GM19372 (cell line): ENCODE results near the gene CFAP57.

Source experiments
- ATAC-seq: cut with Tn5 transposase; IDR thresholded peaks from one replicate; pipeline ENCODE4 v1.9.1; 2021; ENCODE audit warnings: mild to moderate bottlenecking, low read depth, moderate library complexity; ENCODE audit not compliant: unreplicated experiment

Gene CFAP57

DNA sequence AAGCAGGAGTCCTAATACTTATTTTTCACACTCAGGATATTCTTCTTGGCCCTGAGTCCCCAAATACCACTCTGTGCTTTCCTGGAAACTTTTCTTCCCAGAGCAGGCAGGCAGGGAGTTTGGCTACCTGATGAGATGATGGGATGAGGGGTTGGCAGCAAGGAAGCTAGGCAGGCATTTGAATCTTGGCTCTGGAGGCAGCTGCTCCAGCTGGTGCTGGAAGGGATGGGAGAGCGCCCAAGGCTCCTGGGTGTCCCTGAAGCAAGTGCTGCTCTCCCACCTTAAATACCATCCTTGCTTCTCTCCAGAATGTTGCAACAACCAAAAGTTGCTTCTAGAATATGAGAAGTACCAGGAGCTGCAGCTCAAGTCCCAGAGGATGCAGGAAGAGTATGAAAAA is 49.7 kb downstream of the CFAP57 start:
- ATAC-seq: no peak

DNA sequence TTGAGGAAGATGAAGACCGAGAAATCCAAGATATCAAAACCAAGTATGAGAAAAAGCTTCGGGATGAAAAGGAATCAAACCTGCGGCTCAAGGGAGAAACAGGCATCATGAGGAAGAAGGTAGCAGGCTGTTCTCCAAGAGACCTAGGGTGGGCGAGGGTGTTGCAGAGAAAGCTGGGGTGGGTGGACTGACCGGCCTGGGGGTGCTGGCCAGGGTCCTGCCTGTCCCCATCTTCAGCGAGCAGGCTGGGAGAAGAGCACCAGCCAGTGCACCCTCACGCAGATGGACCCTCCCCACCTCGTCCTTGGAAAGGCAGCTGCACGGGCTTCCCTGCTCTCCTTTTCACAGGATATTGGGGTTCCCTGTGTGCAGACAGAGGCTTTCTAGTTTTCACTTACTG is 50.7 kb downstream of the CFAP57 start:
- no peak for ATAC-seq

DNA sequence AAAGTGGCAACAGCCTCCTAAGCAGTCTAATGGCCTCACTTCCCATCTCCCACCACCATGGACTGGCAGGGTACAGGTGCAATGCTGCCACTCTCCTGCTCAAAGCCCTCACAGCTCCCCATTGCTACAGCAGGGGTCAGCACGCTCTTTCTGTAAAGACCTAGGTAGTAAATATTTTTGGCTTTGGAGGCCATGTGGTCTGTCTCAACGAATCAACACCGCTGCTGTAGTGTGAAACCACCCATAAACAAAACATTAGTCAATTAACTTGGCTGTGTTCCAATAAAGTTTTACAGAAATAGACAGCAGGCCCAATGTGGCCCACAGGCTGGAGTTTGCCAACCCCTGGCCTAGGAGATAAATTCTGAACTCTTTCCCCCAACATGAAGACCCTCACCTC is 53.0 kb downstream of the CFAP57 start:
- ATAC-seq: no peak

DNA sequence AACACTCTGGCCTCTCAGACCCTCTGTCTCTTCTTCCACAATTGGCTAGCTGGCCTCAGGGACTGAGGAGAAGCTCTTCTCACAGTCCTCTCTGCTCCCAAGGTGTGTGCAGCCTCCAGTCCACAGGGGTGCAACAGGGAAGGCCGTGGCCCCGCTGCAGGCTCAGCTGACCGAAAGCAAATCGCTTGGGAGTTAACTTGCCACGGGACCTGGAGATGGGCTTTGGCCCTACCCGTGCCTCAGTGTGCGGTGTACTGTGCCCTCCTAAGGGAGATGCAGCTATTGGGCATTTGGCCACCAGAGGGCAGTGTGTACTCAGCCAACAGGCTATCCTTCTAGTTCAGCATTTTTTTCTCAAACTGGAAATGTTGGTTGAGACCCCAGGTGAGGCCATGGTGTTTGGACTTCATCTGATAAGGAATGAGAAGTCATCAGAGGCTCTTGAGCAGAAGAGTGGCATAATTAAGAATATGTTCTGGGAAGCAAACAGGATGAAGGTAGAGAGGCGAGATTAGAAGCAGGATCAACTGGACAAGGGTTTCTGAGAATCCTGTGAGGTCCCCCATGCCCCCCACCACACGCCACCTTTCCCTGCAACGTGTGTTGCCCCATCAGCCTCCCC is 55.1 kb downstream of the CFAP57 start:
- no peak for ATAC-seq

DNA sequence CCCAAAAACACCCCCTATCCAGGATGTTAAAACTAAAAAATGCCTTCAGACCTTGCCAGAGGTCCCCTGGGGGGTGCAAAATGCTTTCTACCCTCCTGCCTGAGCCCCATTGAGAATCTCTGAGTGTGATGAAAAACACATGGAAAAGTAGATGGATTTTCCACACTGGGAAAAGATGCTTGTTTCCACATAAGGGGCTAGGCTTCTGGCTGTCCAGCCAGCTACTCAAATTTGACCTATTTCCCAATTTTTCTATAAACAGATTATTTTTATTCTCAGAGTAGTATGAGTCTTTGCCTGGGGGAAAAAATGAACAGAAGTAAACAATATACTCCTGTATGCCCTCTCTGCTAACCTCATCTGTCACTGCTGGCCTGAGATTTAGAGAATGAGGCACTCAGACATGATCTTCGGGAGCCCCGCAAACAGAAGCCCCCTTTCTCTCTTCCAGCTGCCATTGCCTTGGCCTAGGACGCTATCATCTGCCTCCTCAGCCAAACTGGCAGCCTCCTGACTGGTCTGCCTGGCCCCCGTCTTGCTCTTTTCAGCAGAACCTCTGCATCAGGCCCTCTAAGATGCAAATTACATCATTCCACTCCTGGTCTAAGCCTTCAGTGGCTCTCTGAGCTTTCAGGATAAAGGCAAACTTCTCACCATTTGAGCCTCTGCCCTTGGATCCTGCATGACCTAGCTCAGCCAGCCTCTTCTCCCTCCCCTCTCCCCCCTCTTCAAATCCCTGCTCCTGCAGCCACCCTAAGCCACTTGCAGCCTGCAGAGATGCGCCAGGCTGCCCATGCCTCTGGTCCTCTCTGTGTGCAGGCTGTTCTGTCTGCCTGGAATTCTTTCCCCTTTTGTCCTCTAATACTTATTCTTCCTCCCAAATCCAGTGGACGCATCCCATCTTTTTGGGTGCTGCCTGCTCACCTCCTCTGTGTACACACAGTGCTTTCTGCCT is 58.0 kb downstream of the CFAP57 start:
- no peak for ATAC-seq

DNA sequence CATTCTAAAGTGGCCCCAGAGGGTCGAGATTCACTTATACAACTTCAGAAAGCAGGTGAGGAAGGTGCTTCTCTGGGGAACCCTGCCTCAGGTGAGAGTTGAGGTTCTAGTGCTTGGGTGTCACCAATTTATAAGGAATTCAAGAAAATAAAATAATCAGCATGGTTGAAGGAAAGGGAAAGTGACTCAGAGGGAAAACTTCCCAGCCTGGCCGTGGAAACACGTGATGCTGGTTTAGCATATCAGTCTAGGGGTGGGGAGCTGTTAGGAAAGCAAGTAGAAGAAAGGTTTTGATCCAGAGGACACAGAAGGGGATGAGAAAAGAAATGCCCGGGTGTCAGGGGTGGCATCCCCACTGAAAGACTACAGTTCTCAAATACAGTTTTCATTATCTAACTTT is 59.9 kb downstream of the CFAP57 start:
- ATAC-seq: no peak

DNA sequence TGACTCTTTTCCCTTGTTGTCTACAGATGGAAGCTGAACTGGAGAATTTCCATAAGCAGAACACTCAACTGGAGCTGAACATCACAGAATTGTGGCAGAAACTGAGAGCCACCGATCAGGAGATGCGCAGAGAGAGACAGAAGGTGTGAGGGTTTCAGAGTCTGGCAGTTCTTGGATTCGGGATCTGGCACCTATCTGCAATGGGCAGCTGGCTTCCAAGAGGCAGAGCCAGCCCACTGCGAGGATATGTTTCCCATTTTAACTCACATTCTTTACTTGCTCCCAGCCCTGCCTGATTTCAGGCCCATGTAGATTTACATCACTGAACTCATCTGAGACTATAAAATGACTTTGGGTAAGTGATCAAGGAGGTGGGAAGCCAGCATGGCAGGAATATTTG is 60.4 kb downstream of the CFAP57 start:
- ATAC-seq: no peak

DNA sequence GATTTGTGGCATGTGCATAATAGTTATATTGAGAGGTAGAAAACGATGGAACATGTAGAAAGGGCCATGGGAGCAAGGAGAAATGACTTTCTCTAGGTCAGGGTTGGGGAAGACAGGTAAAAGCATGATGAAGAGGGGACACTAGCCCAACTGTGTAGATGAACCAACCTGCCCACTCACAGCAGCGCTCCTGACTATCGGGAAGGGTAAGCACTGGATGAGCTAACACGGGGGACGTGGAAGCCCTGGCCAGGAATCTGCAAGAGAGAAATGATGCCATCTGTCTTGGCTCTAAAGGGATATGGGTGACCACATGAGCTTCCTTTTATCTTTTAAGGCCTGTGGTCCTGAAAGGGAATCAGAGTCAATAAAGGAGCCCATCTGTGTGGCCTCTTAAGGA is 61.5 kb downstream of the CFAP57 start:
- ATAC-seq: no peak

DNA sequence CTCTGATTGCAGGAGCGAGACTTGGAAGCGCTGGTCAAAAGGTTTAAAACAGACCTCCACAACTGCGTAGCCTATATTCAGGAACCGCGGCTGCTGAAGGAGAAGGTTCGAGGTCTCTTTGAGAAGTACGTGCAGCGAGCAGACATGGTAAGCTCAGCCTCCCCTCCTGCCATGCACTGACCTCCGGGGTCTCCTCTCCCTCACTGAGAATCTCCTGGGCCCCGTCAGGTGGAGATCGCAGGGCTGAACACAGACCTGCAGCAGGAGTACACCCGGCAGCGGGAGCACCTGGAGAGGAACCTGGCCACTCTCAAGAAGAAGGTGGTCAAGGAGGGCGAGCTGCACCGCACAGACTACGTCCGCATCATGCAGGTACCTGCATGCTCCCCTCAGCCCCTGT is 62.1 kb downstream of the CFAP57 start:
- ATAC-seq: no peak

DNA sequence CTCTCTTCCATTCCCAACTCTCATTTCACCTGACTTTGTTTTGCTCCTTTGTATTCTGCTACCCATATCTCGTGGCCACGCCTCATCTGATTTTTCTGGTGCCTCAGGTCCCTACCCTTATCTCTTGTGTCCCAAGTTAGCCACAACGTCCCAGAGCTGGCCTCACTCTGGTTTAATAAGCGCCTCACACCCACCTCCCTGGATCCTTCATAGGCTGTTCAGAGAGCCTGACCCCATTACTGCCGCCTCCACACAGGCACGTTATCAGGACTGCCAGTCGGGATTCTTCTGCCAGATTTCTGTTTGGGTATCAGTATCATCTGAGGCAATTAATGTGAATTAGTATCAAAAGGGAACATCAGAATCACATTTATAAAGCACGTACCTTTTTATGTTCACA is 62.9 kb downstream of the CFAP57 start:
- no peak for ATAC-seq

DNA sequence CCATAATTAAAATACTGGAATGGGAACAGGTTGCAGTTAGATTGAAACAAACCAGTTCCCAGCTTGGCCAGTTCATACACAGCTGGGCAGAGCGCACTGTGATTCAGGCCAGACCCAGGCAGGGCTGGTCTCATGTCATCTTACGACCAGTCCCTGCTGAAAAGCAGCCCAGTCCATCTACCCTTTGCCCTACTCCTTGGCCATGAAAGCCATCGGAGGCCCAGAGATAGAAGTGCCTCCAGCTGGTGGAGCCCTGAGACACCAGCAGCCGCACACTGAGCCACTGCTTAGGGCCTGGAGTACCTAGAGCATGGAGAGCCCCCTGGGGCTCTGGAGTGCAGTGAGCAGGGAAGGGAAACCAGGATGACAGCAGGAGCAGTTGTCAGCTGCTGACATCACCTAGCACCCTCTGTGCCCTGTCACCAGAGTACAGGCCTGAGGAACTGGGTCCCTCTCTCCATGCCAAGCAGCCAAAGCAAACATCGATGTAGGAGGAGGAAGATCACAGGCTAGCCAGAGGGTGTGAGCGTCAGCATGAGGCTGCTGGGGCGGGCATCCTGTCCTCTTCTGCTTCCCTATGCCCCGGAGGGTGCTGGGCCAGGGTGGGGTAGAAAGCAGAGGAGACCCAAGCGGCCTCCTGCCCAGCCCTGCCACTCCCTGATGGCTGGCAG is 63.5 kb downstream of the CFAP57 start:
- ATAC-seq: no peak

DNA sequence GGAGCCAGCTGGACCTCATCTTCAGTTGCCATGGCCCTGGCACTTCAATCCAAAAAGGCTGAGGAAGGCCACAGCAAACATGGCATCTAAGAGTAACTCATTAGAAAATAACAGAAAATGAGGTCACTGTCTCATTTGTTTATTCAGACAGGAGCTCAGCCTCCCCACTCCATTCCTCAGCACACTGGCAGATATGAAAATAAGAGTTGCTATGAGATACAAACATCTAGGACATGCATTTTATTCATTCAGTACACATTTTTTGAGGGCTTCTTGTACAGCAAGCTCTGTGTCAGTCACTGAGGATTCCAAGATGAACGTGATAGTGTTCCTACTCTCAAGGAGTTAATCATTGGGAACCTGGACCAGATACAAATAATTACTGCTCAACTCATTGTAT is 65.0 kb downstream of the CFAP57 start:
- no peak for ATAC-seq

DNA sequence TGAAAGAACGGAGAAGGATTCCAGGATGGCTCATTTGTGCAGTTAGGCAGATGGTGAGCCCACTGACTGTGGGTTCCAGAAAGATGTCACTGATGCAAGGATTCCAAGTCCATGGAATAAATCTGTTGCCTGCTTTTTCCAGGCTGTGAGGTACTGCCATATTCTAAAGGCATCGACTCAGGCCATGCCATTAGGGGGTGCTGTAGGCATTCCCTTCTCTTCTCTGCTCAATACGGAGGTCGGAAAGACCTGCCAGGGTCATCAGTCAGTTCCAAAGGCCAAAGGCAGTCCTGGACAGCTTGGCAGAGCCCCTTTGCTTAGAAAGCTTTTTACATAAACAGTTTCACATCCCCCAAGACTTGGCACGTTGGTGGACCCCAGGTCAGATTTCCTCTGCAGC is 66.0 kb downstream of the CFAP57 start:
- ATAC-seq: no peak

DNA sequence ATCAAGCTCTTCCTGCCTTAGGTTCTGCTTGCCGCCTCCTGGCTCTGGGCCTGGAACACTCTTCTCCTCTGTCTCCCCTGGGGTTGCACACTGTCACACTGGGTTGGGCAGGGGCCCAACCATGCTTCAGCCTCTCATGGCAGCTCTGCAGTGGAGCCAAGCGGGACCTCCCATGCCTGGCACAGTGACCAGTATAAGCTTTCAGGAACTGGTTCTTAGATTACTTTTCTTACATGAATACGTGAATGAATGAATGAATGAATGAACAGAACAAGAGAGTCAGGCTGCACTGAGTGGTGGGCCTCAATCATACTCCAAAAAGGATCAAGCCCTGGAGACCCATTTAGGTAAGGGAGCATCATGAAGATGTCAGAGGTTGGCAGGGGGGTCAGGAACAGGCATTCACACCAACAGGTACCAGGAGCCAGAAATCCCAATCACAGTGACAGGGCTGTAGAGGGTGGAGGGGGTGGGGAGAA is 66.9 kb downstream of the CFAP57 start:
- no peak for ATAC-seq

DNA sequence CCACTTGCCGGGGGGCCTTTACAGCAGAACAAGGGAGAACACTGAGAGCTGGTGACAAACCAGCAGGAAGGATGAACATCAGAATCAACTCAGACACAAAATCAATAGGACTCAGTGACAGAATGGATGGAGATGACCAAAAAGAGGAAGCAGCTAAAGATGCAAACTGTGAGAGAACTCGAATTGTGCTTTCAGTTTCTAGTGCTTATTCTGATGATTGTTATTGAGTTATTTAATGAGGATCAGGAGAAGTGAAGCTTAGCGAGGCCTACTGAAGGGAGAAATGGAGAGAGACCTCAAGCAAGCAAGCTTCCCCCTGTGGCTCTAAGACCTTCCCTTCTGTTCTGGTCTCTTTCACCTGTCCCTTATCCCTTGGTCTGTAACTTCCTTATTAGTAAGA is 67.4 kb downstream of the CFAP57 start:
- ATAC-seq: peak; percentile 84

DNA sequence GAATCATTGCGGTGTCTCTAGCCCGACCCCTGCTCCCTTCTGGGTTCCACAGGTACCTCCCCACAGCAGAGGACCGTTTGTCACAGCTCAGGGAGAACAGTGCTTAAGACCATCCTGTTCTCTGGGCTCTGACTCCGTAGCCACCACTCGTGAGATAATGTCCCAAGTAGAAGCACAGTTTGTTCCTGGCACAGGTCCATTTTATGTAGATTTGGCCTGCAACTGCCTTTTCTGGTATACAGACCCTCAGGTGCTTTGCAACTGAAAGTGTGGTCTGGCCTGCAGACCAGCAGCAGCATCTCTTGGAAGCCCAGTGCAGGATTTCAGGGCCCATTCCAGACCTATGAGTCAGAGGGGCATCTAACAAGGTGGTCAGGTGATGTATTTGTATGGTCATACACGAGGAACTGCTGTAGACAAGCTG is 69.3 kb downstream of the CFAP57 start:
- ATAC-seq: no peak

DNA sequence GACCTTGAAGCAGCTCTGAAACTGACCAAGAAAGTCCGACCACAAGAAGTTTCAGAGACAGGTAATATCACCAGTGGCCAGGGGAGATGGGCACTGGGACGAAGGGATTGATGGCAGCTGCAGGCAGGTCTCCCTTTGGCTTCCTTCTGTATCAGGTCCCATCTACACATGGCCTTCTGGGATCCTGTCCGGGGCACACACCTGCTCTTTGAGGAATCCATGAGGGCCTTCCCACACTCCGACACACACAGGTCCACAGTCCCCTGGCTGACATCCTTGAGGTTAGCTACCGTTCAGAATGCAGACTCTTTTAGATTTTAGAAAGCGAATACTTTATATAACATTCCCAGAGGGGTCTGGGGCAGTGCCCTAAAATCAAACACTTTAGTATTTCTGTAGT is 71.2 kb downstream of the CFAP57 start:
- no peak for ATAC-seq

DNA sequence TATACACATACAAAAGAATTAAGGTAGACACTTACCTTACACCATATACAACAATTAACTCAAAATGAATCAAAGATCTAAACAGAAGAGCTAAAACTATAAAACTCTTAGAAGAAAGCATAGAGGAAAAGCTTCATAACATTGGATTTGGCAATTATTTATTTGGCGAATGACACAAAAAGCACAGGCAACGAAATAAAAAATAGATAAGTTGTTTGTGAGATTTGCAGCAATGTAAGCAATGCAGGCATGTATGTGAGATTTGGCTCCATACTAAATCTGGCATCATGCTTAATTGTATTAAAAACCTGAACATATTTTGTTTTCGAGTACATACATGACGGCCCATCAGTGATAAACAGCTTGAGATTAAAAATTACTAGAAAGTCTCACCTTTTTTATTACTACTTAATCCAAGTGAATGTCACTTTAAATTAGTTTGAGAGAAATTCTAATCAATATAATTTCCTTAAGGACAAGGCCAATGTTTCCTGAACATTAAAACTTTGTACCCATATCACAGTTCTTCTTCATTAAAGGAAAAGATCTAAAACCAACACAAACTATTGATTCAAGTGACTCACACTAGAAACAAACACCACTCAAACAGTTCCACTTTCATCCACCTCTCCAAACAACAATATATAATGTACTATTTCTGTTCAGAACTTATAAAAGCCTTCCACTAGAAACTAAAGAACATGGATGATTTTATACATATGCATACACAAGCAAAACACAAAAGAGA is 74.5 kb downstream of the CFAP57 start:
- no peak for ATAC-seq

DNA sequence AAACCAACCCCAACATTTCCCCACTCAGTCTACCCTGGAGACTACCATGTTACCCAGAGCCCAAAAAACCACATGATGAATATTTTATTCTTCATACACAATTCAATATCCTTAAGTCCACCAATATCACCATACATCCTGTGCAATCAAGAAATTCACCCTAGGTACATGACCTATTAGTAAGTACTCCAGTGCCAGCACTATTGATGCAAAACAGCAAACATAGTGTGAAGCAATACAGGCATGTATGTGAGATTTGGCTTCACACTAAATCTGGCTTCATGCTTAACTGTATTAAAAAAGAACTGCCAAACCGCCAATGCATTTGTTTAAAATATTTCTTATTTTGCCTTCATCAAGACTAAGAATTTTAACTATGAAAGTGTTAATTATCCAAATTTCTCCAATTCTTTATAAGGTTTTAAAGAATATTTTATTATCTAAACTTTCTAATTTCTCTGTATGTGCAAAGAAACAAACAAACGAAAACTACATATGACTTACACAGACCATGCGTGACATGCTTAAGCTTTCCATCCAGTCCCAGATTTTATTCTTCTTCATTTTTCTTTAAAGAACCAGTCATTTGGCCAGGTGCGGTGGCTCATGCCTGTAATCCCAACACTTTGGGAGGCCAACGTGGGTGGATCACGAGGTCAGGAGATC is 75.3 kb downstream of the CFAP57 start:
- no peak for ATAC-seq

DNA sequence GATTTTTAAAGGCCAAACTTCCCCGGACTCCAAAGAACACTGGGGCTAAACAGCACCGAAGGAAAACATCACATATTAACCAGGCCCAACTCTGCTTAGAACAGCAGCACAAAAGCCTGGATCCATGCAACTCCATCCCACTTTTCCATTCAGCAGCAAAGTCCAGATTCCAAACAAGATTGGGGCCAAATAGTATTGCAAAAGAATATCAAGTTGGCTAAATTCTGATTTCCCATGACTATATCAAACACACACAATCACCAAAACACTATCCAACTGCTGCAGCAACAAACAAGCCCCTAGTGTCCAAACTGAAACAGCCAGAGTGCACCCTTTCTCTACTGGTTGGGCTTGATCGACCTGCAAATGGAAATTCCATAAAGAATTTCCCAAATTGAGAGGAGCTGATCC is 78.2 kb downstream of the CFAP57 start:
- no peak for ATAC-seq
